Caki2 (cell line): ENCODE data around the gene NKIRAS2. TPM values are rescaled to one million over a fixed set of nuclear protein-coding genes. Genes with fewer than 3 reads are reported as not detected.
"Not testable (repeated sequence)": the region's sequence is repeated elsewhere in the genome, so short reads cannot be mapped to it uniquely, and the experiment has no call there.

Experiments
- DNase-seq: peaks from one replicate; pipeline ENCODE4 v3.0.0-alpha.2; 2015; ENCODE audit warnings: low read depth
- in situ Hi-C: cut with HindIII; loops from 2 replicates; pipeline ENCODE4 v1.10.0; 2016; ENCODE audit warnings: low sequenced_read_pairs, low pct_unique_long_range_greater_than_20kb, mixed read lengths
- total RNA-seq: library from RNA; depleted of rRNA; stranded (reverse); fragments of >200 nt; shearing (Covaris generic); gene quantifications from 2 replicates; pipeline ENCODE4 v1.2.3, GENCODE V29; 2014; ENCODE audit warnings: low replicate concordance

The NKIRAS2 gene
- total RNA-seq, 1 experiment from 2014 or later = 77.5 TPM

- no peak for DNase-seq
- in situ Hi-C loops = no loop called here
Observed at GRCh38 chr17:42017866-42018200, 2.1 kb upstream of the NKIRAS2 start.

DNA sequence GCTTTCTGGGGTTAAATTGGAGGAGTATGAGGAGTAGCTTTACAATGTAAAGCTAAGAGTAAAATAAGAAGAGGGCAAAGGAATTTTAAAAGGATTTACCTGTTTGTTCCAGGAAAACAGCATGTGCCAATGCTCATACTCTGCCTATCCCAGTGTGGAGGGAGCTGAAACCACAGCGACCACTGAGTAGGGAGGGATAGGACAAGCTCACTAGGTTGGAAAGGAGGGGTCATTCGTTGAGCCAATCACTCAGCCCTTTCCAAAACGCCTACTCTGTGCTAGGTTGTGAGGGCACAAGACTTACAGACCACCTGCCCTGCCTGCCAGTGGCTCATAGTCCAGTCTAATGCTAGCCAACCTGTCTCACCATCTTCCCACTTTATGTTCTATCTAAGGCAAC lies 1.6 kb upstream of the NKIRAS2 start:
- in situ Hi-C loops = no loop called here

DNA sequence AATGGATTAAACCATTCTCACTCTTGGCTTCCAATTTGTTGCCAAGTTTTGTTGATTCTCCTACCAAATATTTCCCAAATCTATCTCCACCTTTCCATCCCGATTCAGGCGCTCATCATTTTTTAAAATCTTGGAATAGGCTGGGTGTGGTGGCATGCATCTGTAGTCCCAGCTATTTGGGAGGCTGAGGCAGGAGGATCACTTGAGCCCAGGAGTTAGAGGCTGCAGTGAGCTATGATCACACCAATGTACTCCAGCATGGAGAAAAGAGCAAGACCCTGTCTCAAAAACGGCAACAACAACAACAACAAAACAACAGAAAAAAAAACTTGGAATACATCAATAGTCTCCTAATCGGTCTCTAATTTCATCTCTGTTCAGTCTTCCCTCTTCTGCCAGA lies 902 bp upstream of the NKIRAS2 start:
- no peak for DNase-seq
- in situ Hi-C loops = no loop called here

More for the DNA sequence above, 1.6 kb upstream of the NKIRAS2 start:
- no peak for DNase-seq

DNA sequence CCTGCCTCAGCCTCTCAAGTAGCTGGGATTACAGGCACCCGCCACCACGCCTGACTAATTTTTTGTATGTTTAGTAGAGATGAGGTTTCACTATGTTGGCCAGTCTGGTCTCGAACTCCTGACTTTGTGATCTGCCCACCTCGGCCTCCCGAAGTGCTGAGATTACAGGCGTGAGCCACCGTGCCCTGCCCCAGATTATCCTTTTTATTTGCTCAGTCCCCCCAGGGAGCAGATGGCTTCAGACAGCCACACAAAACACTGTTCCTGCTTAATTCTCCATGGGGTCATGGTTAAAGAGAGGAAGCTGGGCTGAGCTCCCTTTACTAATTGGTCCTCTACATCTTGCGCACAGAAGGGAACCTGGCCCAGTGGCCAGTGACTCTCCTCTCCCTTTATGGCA lies 955 bp downstream of the NKIRAS2 start:
- DNase-seq, in situ Hi-C loops: not testable (repeated sequence)

GRCh38 chr17:42023524-42024349 lies 3.8 kb downstream of the NKIRAS2 start:
- no peak for DNase-seq
- in situ Hi-C loops = no loop called here

DNA sequence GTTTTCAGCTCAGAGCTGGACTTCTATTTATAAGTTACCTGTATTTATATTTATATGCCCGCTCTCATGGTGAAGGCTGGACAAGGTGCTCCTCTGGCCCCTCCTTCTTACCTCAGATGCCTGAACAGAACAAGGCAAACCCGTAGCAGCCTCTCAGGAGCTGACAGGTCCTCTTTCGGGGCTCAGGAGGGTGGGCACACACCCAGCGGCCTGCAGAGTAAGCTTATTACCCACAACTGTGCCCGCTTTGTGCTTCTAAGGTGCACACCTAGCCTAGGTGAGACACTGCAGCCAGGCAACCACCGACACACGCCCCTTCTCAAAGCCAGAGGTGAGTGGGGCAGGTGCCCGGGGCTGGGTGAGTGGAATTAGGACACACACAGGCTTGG lies 5.3 kb downstream of the NKIRAS2 start:
- in situ Hi-C loops = no loop called here
- DNase-seq = no peak

GRCh38 chr17:42025936-42026335 lies 6.0 kb downstream of the NKIRAS2 start:
- in situ Hi-C loops = no loop called here
- DNase-seq = no peak

GRCh38 chr17:42026857-42027589 lies 7.1 kb downstream of the NKIRAS2 start:
- in situ Hi-C loops = no loop called here
- DNase-seq = no peak

DNA sequence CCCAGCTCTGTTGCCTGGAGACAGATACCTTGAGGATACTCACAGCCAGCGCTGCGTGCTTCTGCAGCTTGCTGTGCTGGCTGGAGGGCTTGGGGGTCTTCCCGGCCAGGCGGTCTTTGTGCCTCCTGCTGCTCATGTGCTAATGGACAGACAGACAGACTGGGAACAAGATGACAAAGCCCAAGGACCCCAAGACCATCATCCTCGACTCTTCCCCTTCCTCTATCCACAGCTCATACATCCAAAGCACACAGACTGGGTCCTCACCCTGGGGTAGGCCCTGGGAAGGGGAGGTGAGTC lies 7.7 kb downstream of the NKIRAS2 start:
- DNase-seq = no peak
- in situ Hi-C loops = no loop called here

GRCh38 chr17:42027961-42028790 lies 8.3 kb downstream of the NKIRAS2 start:
- in situ Hi-C loops = no loop called here
- DNase-seq = no peak

DNA sequence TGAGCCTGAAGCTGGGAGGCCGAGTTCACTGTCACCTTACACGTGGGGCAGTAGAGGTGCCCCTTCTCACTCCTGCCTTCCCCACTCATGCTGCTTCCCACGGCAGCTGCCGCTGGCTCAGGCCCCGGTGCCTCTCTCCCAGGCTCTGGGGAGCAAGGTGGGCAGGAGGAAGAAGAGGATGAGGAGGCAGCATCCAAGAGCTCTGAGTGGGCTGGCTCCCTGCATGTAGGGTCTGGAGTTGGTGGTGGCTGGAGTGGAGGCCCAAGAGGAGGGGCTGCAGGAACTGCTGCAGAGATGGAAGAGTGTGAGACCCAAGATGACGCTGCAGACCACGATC lies 8.9 kb downstream of the NKIRAS2 start:
- in situ Hi-C loops = no loop called here
- no peak for DNase-seq

DNA sequence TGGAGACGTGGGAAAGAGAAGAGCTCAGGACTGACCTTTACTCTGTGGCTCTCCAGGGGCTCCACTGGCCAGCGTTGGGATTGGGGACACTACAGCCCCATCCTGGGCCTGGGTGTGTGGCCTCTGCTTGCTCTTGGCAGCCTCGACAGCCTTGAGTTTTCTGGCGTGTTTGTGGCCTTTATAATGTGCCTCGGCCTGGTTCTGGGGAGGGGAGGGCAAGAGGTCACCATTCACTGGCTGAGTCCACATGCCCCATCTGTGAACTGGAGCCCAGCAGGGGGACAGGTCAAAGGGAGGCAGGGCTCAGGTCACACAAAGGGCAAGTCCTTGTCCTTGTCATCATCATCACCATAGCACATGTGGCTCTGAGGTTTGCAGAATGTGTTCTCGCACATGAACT lies 11.7 kb downstream of the NKIRAS2 start:
- in situ Hi-C loops = no loop called here
- no peak for DNase-seq

GRCh38 chr17:42034059-42034458 lies 14.2 kb downstream of the NKIRAS2 start:
- DNase-seq = no peak
- in situ Hi-C loops = no loop called here

DNA sequence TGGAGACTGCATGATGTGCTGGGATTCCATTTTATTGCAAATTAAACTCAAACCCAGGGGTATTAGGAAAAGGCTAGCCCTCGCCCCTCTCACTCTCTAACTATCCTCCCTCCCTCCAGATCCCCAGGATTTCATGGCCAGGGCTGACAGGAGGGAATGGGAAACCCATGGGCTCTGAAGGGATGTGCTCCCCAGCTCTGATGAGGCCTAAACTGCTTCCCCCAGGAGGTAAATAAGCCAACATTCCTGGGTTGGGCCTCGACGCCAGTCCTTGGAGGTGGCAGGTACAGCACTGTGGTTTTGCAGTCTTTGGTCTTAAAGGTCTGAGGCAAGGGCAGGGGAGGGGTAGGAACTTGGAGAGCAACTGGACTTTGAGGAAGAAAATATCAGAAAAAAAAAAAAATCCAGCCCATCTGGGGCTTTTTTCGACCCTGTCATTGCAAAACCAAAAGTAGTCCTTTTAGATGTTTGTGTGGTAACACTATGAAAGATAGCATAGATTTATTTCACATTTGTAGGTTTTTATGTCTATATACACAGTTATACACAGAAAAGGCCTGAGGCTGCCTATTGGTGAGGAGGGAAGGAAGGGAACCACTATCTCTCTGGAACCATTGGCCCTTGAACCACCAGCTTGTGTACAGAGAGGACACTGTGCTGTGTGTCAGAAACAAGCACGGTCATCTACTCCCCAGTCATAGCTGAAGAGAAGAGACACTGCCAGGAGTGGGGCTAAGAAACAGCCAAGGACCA lies 18.5 kb downstream of the NKIRAS2 start:
- DNase-seq = no peak
- in situ Hi-C loops = no loop called here

- DNase-seq = no peak
- in situ Hi-C loops = no loop called here
Observed at GRCh38 chr17:42039794-42040763, 20.2 kb downstream of the NKIRAS2 start.

DNA sequence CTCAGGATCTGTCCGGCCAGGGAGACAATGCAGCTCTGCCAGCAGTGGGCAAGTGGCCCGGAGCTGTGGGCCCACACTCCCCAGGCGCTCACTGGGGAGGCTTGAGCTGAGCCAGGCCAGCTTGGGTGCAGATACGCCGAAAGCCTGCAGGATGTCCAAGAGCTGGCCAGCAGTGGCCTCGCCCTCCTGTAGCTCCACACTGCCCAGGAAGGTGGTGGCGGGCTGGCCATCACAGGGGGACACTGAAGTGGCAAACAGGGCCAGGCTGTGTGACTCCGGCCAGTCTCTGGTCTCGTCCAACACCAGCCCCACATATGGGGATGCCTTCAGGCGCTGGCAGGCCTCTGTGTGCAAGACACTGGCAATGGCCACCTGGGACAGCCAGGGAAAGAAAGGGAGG lies 20.9 kb downstream of the NKIRAS2 start:
- in situ Hi-C loops = no loop called here
- no peak for DNase-seq

- no peak for DNase-seq
- in situ Hi-C loops = no loop called here
Observed at GRCh38 chr17:42041619-42042018, 21.7 kb downstream of the NKIRAS2 start.
